ENCODE measurements around the gene HTR5A.

- TF ChIP-seq CTCF (IDR thresholded peaks at IDR 0.05; ENCODE audit: low read depth, low read length) (no peak), EZH2phosphoT487 (IDR thresholded peaks at IDR 0.05; ENCODE audit: low read depth) (no peak)
These were observed 24.6 kb downstream of the HTR5A start for GRCh38 chr7:155094636-155095135.
